Right lobe of liver (tissue), 4 donors: ENCODE measurements around the gene WDFY3.

Experiments
- CTCF ChIP-seq, 4 donors: fragments of 200-600 bp in 3 of 4; fragments of 450-650 bp in 1 of 4; IDR thresholded peaks; one replicate each; pipeline versions ENCODE4 v1.5.1 to v1.8.0; 2016 to 2022; ENCODE audit warnings: antibody characterized with exemption in 4 of 4, mild to moderate bottlenecking in 2 of 4
- POLR2A ChIP-seq: fragments of 450-650 bp; IDR thresholded peaks from one replicate; pipeline ENCODE4 v1.6.1; 2017; ENCODE audit warnings: antibody characterized with exemption, mild to moderate bottlenecking
- donor health status: DM: no; HTN: no; CAD: no.
- donor health status: DM: no; HTN: no; CAD: no.
- donor health status: DM: no; HTN: yes; CAD: no.

GRCh38 chr4:84971319-84971932 is 4.9 kb upstream of the WDFY3 start:
- TF ChIP-seq CTCF (IDR thresholded peaks at IDR 0.05) (peak; percentile 51 to 67 (median 58)), POLR2A (no peak)
